ENCODE results near the gene PI4KA. TPM values are rescaled to one million over a fixed set of nuclear protein-coding genes. Genes with fewer than 3 reads are reported as not detected.

Gene PI4KA
- total RNA-seq, 3 donors from 2014 or later (not counting 1 experiment from before 2014, with no cell fraction given) = 208 to 233 (median 215) TPM

- H3K27ac ChIP-seq (ENCODE audit: low read length) = no peak overlapping the region
- no peaks in the 10 kb centered on the region for H3K27me3 Mint-ChIP-seq (ENCODE audit: low read depth in 2 of 2)
- peaks cover 62% of the 10 kb centered on the region for H3K36me3 ChIP-seq (ENCODE audit: control insufficient read depth, insufficient read depth, low read length)
- H3K4me1 ChIP-seq (ENCODE audit: control insufficient read depth, insufficient read depth, low read length) = peaks cover 24% of the 10 kb centered on the region
- 93% methylated on average over 9 of the region's 9 CpGs for WGBS (ENCODE audit: insufficient coverage)
- H3K27ac Mint-ChIP-seq = no peak overlapping the region
- no peak overlapping the region for H3K4me3 ChIP-seq (ENCODE audit: low read length)
- no peak overlapping the region for H3K4me3 Mint-ChIP-seq
- H3K9me3 ChIP-seq (ENCODE audit: control insufficient read depth, insufficient read depth, low read length) = no peaks in the 10 kb centered on the region
- H3K9me3 Mint-ChIP-seq = no peaks in the 10 kb centered on the region
- no peak for DNase-seq
- no peaks in the 10 kb centered on the region for H3K36me3 Mint-ChIP-seq
- TF ChIP-seq CTCF (IDR thresholded peaks at IDR 0.05) = no peak
- ATAC-seq = no peak
- H3K27me3 ChIP-seq (ENCODE audit: control insufficient read depth, insufficient read depth, low read length) = no peaks in the 10 kb centered on the region
- H3K4me1 Mint-ChIP-seq = peaks cover 0 to 15% of the 10 kb centered on the region in 2 donors
- intact Hi-C loops (cut with micrococcal nuclease) = no loop called here
Measured at GRCh38 chr22:20746431-20747189, 112.0 kb downstream of the PI4KA start.

GRCh38 chr22:20745119-20745518, 113.5 kb downstream of the PI4KA start:
- Mint-ChIP-seq H3K9me3 (no peaks in the 10 kb centered on the region), H3K27me3 (ENCODE audit: low read depth in 2 of 2) (no peaks in the 10 kb centered on the region), H3K27ac (no peak overlapping the region), H3K36me3 (peaks cover 8% of the 10 kb centered on the region), H3K4me3 (no peak overlapping the region), H3K4me1 (peaks cover 0 to 3% of the 10 kb centered on the region in 2 donors)
- H3K27me3 ChIP-seq (ENCODE audit: control insufficient read depth, insufficient read depth, low read length) = no peaks in the 10 kb centered on the region
- no peaks in the 10 kb centered on the region for H3K9me3 ChIP-seq (ENCODE audit: control insufficient read depth, insufficient read depth, low read length)
- 81% methylated on average over 3 of the region's 3 CpGs for WGBS (ENCODE audit: insufficient coverage)
- intact Hi-C loops (cut with micrococcal nuclease) = no loop called here
- peaks cover 9% of the 10 kb centered on the region for H3K4me1 ChIP-seq (ENCODE audit: control insufficient read depth, insufficient read depth, low read length)
- peaks cover 63% of the 10 kb centered on the region for H3K36me3 ChIP-seq (ENCODE audit: control insufficient read depth, insufficient read depth, low read length)
- TF ChIP-seq CTCF (IDR thresholded peaks at IDR 0.05) = no peak
- no peak for DNase-seq
- ATAC-seq = no peak
- no peak overlapping the region for H3K4me3 ChIP-seq (ENCODE audit: low read length)
- no peak overlapping the region for H3K27ac ChIP-seq (ENCODE audit: low read length)

- no peaks in the 10 kb centered on the region for H3K9me3 ChIP-seq (ENCODE audit: control insufficient read depth, insufficient read depth, low read length)
- TF ChIP-seq CTCF (IDR thresholded peaks at IDR 0.05) = no peak
- H3K4me1 ChIP-seq (ENCODE audit: control insufficient read depth, insufficient read depth, low read length) = peaks cover 3% of the 10 kb centered on the region
- intact Hi-C loops (cut with micrococcal nuclease) = loop anchor here (5.0 kb wide), 1 partner anchor 327 kb away; no protein-coding TSS in a partner anchor
- Mint-ChIP-seq H3K9me3 (no peaks in the 10 kb centered on the region), H3K27me3 (ENCODE audit: low read depth in 2 of 2) (no peaks in the 10 kb centered on the region), H3K4me1 (no peaks in the 10 kb centered on the region), H3K4me3 (no peak overlapping the region), H3K27ac (no peak overlapping the region), H3K36me3 (peaks cover 8% of the 10 kb centered on the region)
- no peak overlapping the region for H3K4me3 ChIP-seq (ENCODE audit: low read length)
- DNase-seq (no peak), ATAC-seq (no peak)
- 98% methylated on average over 15 of the region's 15 CpGs for WGBS (ENCODE audit: insufficient coverage)
- H3K27ac ChIP-seq (ENCODE audit: low read length) = no peak overlapping the region
- peaks cover 57% of the 10 kb centered on the region for H3K36me3 ChIP-seq (ENCODE audit: control insufficient read depth, insufficient read depth, low read length)
- no peaks in the 10 kb centered on the region for H3K27me3 ChIP-seq (ENCODE audit: control insufficient read depth, insufficient read depth, low read length)
Measured at GRCh38 chr22:20744456-20744855, 114.2 kb downstream of the PI4KA start.

All from natural killer cell (primary cell).